Erythroblast (primary cell): ENCODE measurements around the gene RALB.
"Not testable (repeated sequence)": the region's sequence is repeated elsewhere in the genome, so short reads cannot be mapped to it uniquely, and the experiment has no call there.

Experiments used
- DNase-seq, 2 experiments: peaks; one replicate each; lab custom pipeline; 2025; lab: John Stamatoyannopoulos, UW
- GATA1 ChIP-seq: IDR thresholded peaks from 2 replicates; pipeline ENCODE4 v1.6.1; 2011; ENCODE audit warnings: low read depth, mild to moderate bottlenecking, control low read depth, low read length, moderate library complexity
- POLR2A ChIP-seq: IDR thresholded peaks from 2 replicates; pipeline ENCODE4 v1.6.1; 2011; ENCODE audit warnings: mild to moderate bottlenecking, low read length

The RALB gene

GRCh38 chr2:120255986-120256650 lies 3.5 kb downstream of the RALB start:
- no peak for TF ChIP-seq POLR2A
- no peak for TF ChIP-seq GATA1
- DNase-seq, result peak in 1 of 2 experiments; percentile 19

GRCh38 chr2:120256651-120257000 lies 4.0 kb downstream of the RALB start:
- no peak for DNase-seq
- TF ChIP-seq GATA1 (no peak), POLR2A (no peak)

- TF ChIP-seq GATA1, result no peak
- no peak for TF ChIP-seq POLR2A
- DNase-seq, result no peak
These were observed 4.9 kb downstream of the RALB start for GRCh38 chr2:120257522-120257921.

- DNase-seq, result no peak
- TF ChIP-seq GATA1 (no peak), POLR2A (no peak)
These were observed 5.5 kb downstream of the RALB start for GRCh38 chr2:120258196-120258595.

- not testable (repeated sequence) for DNase-seq
These were observed 7.3 kb downstream of the RALB start for GRCh38 chr2:120259939-120260338.

GRCh38 chr2:120260736-120261135 lies 8.1 kb downstream of the RALB start:
- no peak for DNase-seq
- no peak for TF ChIP-seq GATA1
- no peak for TF ChIP-seq POLR2A

- TF ChIP-seq POLR2A (no peak), GATA1 (no peak)
- no peak for DNase-seq
These were observed 8.8 kb downstream of the RALB start for GRCh38 chr2:120261387-120262006.

GRCh38 chr2:120262150-120262549 lies 9.5 kb downstream of the RALB start:
- no peak for DNase-seq
- no peak for TF ChIP-seq GATA1
- TF ChIP-seq POLR2A, result no peak

GRCh38 chr2:120262761-120263428 lies 10.2 kb downstream of the RALB start:
- TF ChIP-seq POLR2A, result no peak
- TF ChIP-seq GATA1, result no peak
- DNase-seq, result peak; percentile 14 to 18

GRCh38 chr2:120265006-120265405 lies 12.4 kb downstream of the RALB start:
- no peak for TF ChIP-seq GATA1
- no peak for TF ChIP-seq POLR2A
- peak in 1 of 2 experiments; percentile 17 for DNase-seq

- no peak for TF ChIP-seq POLR2A
- TF ChIP-seq GATA1, result no peak
These were observed 14.7 kb downstream of the RALB start for GRCh38 chr2:120267348-120267747.

GRCh38 chr2:120269076-120269744 lies 16.6 kb downstream of the RALB start:
- DNase-seq, result peak; percentile 28 to 61

More at GRCh38 chr2:120267348-120267747, 14.7 kb downstream of the RALB start:
- DNase-seq, result no peak

GRCh38 chr2:120269816-120270215 lies 17.2 kb downstream of the RALB start:
- DNase-seq, result no peak
- TF ChIP-seq POLR2A (no peak), GATA1 (no peak)

More at GRCh38 chr2:120269076-120269744, 16.6 kb downstream of the RALB start:
- no peak for TF ChIP-seq POLR2A
- TF ChIP-seq GATA1, result no peak

- no peak for DNase-seq
- TF ChIP-seq GATA1 (no peak), POLR2A (no peak)
These were observed 19.2 kb downstream of the RALB start for GRCh38 chr2:120271711-120272379.
